HG03565 (cell line): ENCODE measurements around the gene TMEM220.

ENCODE experiments used
- ATAC-seq: cut with Tn5 transposase; IDR thresholded peaks from one replicate; pipeline ENCODE4 v1.9.1; 2021; ENCODE audit warnings: mild to moderate bottlenecking, moderate library complexity; ENCODE audit not compliant: unreplicated experiment

Gene TMEM220

DNA sequence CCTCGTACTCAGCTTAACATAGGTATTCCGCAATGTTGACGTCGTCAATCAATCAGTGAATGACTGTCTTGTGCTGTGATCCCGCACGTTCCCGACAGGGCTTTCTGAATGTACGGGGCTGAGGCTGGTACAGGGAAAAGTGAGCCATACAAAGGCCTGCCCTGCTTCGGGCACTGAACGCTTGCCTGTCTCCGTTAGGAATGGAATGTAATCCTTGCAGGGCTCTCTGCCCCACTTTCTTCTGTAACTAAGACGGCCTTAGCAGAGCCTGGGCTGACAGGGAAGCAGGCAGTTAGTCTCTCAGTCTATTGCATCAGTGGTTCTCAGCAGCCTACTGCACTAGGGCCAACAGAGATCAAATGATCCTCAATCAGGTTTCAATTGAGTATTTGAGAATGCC is 56.5 kb downstream of the TMEM220 start:
- ATAC-seq: no peak

DNA sequence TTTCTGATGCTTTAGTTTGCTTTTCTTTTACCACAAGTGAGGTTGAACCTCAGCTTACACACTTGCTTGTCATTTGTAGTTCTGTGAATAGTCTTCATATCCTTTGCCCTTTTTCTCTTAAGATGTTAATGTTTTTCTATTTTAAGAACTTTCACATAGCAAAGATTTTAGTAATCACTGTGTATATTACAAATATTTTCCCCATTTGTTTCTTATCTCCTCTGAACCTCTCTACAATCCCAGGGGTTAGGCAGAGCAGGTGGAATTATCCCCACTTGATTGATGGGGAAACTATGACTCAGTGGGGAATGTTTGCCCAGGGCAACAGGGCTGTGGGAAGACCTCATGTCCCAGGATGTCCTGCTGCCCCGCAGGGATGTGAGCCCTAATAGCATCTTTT is 61.0 kb downstream of the TMEM220 start:
- ATAC-seq: no peak

DNA sequence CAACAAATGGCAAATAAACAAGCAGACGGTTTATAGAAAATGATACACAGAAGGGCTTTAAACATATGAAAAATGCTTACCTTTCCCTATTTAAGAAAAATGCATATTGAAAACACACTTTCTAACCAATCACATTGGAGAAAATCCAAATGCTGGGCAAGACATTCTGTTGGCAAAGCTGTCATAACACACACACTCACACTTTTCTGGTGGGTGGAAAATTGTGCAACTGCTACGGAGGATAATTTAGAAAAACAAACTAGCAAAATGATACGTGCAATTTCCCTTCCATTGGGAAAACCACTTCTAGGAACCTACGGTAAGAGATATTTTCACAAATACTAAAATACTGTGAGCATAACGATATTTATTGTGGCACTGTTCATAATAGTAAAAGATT is 62.9 kb downstream of the TMEM220 start:
- ATAC-seq: no peak

DNA sequence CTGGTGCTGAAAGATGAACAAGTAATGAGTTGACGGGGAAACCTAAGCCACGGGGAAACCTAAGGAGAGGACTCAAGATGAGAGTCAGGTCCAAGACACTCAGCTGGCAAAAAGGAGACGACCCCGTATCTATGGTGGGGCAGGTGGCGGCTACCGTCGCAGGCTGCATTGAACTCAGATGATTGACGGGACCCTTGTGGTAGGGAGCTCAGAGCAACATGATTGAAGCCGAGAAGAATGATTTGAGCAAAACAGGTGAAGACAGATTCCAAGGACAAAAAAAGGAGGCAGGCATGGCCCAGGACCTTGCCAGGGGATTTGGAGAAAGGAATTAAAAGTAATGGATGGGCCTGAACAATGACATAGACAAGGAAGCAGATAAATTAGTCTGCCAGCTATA is 65.3 kb downstream of the TMEM220 start:
- no peak for ATAC-seq
